Omental fat pad (tissue), 4 donors: ENCODE results near the gene COMMD6. TPM values are rescaled to one million over a fixed set of nuclear protein-coding genes. Genes with fewer than 3 reads are reported as not detected.
A peak's percentile ranks its signal among the peaks of the same experiment; 100 is the strongest.

Experiments
- ATAC-seq: fragments of 150-250 bp; one replicate; pipeline ENCODE4 v1.9.1; 2016; ENCODE audit warnings: mild to moderate bottlenecking, moderate library complexity; ENCODE audit not compliant: low FRiP score
- DNase-seq: peaks from one replicate; pipeline ENCODE4 v3.0.0-alpha.2; 2019; ENCODE audit warnings: low spot score
- total RNA-seq, 4 donors: library from RNA; depleted of rRNA; stranded (reverse); fragments of >200 nt; gene quantifications; one replicate each; pipeline ENCODE4 v1.1.0, GENCODE V29; 2016
- TF ChIP-seq, protein P1 (sequence below), 3 donors: fragments of 450-650 bp; IDR thresholded peaks; one replicate each; pipeline ENCODE4 v1.5.1; 2016 to 2017; ENCODE audit warnings: antibody characterized with exemption in 3 of 3, mild to moderate bottlenecking in 3 of 3, moderate library complexity in 2 of 3

The COMMD6 gene
- total RNA-seq, 4 donors from 2014 or later, result 42.9 to 60.8 (median 52.8) TPM

DNA sequence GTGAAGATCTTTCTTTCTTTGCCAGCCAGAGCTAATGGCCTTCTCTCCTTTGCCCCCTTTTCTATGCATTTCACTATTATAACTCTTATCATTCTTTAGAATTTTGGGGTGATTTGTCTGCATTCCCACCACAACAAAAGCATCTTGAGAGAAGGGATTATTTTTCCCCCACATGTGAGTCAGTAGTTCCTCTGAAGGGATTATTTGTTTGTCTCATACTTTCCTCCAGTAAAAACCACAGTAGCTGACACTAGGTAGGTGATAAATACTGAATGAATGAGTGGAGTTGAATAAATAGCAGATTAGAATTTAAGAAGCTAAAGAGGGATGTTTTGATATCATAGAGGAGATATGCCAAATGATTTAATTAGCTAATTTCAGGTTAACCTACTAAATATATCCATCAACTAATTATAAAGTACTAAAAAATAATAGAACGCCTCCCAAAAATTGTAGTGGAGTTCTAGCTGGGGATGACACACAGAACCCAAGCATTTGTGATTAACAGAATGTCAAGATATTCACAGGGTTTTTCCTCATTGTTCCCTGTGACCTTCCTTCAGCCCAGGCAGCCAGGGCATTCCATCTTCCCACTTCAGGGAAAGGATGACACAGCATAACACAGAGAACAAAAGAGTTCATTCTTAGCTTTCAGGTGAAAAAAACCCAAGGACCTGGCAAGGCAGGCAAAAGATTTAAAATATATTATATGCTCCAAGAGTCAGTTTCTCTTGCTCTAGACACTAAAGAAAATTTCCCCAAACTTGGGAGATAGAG, 52.2 kb downstream of the COMMD6 start:
- DNase-seq (no peak), ATAC-seq (no peak)
- TF ChIP-seq, protein P1, sequence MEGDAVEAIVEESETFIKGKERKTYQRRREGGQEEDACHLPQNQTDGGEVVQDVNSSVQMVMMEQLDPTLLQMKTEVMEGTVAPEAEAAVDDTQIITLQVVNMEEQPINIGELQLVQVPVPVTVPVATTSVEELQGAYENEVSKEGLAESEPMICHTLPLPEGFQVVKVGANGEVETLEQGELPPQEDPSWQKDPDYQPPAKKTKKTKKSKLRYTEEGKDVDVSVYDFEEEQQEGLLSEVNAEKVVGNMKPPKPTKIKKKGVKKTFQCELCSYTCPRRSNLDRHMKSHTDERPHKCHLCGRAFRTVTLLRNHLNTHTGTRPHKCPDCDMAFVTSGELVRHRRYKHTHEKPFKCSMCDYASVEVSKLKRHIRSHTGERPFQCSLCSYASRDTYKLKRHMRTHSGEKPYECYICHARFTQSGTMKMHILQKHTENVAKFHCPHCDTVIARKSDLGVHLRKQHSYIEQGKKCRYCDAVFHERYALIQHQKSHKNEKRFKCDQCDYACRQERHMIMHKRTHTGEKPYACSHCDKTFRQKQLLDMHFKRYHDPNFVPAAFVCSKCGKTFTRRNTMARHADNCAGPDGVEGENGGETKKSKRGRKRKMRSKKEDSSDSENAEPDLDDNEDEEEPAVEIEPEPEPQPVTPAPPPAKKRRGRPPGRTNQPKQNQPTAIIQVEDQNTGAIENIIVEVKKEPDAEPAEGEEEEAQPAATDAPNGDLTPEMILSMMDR (IDR thresholded peaks at IDR 0.05), result no peak

DNA sequence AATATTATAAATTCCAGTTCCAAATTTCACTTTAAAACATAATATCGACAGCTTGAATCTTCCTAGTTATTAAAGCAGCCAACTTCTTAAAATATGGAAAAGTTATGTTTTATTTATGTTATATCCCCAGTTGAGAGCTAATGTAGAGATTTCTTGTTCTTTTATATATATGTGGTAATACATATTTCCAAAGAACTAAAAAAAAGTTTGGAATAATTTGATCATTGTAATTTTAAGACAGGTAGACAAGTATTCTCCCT, 54.9 kb downstream of the COMMD6 start:
- TF ChIP-seq, protein P1 (IDR thresholded peaks at IDR 0.05), result no peak
- ATAC-seq, result no peak
- no peak for DNase-seq

DNA sequence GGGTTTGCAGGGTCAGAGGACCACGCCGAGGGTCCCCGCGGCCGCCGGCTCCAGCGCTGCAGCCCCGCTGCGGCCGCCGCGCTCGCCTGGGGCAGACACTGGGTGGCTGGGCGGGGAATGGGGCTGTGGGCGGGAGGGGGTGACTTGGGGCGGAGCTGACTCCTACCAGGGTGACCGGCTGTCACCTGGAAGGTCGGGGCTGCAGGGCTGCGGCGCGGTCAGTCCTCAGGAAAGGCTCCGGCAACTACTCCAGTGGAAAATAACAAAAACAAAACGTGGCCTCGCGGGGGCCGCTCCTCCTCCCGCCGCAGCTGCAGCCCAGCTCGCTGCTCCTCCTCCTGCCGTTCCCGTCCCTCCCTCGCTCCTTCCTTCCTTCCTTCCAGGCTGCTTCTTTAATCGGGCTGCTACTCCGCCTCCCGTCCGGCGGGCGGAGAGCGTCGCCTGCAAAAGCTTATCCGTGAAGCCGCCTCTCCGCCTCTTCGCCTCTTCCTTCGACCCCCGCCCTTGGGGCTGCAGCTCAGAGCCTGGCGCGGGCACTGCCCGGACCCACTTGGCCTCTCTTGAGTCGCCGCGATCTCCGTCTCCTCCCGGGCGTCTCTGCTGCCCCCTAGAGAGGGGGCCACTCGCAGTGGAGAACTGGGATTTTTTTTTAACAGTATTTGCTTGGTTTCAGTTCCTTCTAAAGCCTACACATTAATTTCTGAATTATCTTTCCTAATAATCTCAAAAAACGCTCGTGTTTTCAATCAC, 55.4 kb downstream of the COMMD6 start, which contains the start of gene TBC1D4:
TBC1D4 (minus strand) TSS at position 100 of the 750 bp plus-strand sequence. CDS start 402 bp downstream, outside the sequence.
- DNase-seq, result peak; percentile 49
- ATAC-seq, result peak; percentile 94
- TF ChIP-seq, protein P1 (IDR thresholded peaks at IDR 0.05), result peak in 1 of 3 donors; percentile 18

DNA sequence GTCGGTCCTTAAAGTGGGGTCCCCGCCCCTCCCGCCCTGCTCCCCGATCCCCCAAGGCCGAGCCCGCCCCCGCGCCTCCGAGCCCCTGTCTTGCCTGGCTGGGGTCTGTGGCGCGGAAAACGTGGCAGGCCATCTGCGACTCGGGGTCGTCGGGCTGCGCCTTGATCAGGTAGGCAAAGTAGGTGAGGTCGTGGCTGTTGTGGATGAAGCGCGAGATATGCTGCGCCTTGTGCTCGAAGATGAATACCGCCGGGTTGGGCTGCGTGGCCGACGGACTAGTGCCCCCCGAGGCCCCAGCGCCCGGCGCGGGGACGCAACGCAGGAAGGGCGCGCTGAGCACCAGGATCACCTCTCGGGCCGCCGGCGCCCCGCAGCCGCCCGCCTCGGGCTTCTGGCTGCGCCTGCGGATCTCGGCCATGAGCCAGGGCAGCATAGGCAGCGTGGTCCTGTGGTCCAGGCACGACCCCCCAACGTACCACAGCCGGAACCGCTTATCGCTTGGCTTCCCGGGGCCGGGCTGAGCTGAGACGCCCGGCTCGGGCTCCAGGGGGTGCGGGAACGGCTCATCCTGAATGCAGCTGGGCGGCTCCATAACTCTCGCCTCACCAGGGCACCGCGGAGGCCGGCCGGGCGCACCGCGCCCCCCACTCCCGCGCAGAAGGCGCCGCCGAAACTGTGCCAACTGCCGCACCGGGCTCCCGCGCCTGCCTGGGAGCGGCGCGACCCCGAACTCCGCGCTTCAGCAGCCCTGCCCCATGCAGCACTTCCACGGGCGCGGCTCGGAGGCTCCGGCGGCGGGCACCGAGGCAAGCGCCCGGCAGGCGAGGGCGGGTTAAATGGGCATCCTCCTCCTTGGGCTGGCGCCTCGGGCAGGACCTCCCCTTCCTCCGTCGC, 56.2 kb downstream of the COMMD6 start:
- ATAC-seq, result peak; percentile 47

DNA sequence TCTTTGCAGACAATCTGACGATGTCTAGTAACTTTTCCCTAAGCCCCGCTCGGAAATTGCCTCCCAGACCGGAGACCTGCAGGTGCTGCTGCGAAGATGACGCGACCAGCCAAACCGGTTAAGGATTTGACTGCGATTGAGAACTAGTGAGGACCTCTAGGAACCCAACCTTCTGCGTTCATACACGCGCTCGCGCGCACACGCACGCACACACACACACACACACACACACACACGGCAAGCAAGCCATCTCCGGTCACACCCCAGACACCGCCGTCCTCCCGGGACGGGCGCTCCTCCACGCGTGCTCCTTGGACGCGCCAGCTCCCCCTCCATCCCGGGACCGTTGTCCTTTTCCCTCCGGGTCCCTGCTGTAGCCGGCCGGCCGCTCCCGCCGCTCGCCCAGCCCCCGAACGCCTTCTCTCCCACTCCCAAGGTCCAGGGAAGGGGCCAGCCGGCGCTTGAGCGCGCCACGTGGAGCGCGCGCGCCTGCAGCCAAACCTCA, 56.9 kb downstream of the COMMD6 start:
- ATAC-seq, result peak; percentile 45
- DNase-seq, result no peak
- TF ChIP-seq, protein P1 (IDR thresholded peaks at IDR 0.05), result no peak

More for the DNA sequence above, 56.2 kb downstream of the COMMD6 start:
- no peak for DNase-seq
- TF ChIP-seq, protein P1 (IDR thresholded peaks at IDR 0.05), result no peak

DNA sequence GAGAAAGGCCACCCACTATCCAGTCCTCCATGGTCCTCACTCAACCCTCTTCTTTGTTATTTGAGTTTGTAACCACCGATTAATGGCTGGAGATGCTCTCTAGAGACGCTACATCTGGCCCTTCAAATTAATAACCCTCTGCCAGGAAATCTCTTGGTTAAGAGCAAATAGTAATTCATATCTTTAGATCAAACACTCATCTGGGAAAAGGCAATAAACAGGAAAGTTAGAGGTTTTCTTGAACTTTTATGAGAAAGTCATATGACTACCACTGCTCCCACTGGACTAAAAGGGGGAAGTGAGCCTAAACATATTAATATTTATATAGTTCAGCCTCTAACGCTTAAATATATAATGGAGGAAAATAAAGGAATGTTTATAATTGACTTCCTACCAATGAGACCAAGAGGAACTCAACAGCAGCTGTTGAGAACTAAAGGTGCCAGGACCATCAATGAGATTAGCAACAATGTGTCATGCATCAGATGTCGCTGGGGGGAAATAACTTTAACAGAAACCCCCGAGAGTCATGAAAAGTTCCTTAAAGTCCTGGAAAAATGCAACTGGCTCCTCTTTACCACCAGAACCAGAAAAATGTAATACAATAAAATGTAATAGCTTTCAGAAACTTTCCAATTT, 58.4 kb downstream of the COMMD6 start:
- ATAC-seq, result no peak
- no peak for DNase-seq
- TF ChIP-seq, protein P1 (IDR thresholded peaks at IDR 0.05), result no peak
